Fibroblast of mammary gland (primary cell): ENCODE results near the gene HEATR1.
"Not testable (repeated sequence)": the region's sequence is repeated elsewhere in the genome, so short reads cannot be mapped to it uniquely, and the experiment has no call there.

Experiments used
- DNase-seq: peaks from one replicate; pipeline ENCODE4 v3.0.0-alpha.2; 2010; ENCODE audit warnings: low read depth
- H3K4me3 ChIP-seq: 2 replicates; pipeline ENCODE4 v1.5.1; 2011; ENCODE audit warnings: low read depth, mild to moderate bottlenecking, low read length, moderate library complexity; ENCODE audit not compliant: control insufficient read depth
- CTCF ChIP-seq: conservative IDR thresholded peaks from 2 replicates; pipeline ENCODE4 v1.5.1; 2011; ENCODE audit warnings: low read depth, low read length, inconsistent platforms; ENCODE audit not compliant: control insufficient read depth, insufficient read depth

Gene HEATR1

GRCh38 chr1:236615399-236616148 lies 11.3 kb upstream of the HEATR1 start:
- no peak overlapping the region for H3K4me3 ChIP-seq
- no peak for TF ChIP-seq CTCF
- no peak for DNase-seq

- DNase-seq, result no peak
- TF ChIP-seq CTCF, result no peak
- H3K4me3 ChIP-seq, result no peak overlapping the region
Measured at GRCh38 chr1:236612349-236612748, 8.0 kb upstream of the HEATR1 start.

- peak; percentile 58 for TF ChIP-seq CTCF
- H3K4me3 ChIP-seq, result no peak overlapping the region
- DNase-seq, result peak; percentile 64
Measured at GRCh38 chr1:236608930-236609726, 4.8 kb upstream of the HEATR1 start.

- not testable (repeated sequence) for DNase-seq, H3K4me3 ChIP-seq
Measured at GRCh38 chr1:236607597-236607996, 3.3 kb upstream of the HEATR1 start.

GRCh38 chr1:236604905-236605806 lies 840 bp upstream of the HEATR1 start:
- H3K4me3 ChIP-seq, result peak overlapping the region; percentile 99
- TF ChIP-seq CTCF, result no peak
- no peak for DNase-seq

GRCh38 chr1:236602171-236602570 lies 2.1 kb downstream of the HEATR1 start:
- no peak for DNase-seq
- no peak for TF ChIP-seq CTCF
- no peak overlapping the region for H3K4me3 ChIP-seq
